Activated naive CD4-positive, alpha-beta T cell treated with anti-CD3 and anti-CD28 coated beads for 36 hours (primary cell): ENCODE measurements around the gene LGALS9. TPM values are rescaled to one million over a fixed set of nuclear protein-coding genes. Genes with fewer than 3 reads are reported as not detected.
"Not testable (repeated sequence)": the region's sequence is repeated elsewhere in the genome, so short reads cannot be mapped to it uniquely, and the experiment has no call there.

Source experiments
- CTCF ChIA-PET: fragments of 350-600 bp; sonication (Branson Sonifier 250); formaldehyde crosslinking; loops from one replicate; lab custom pipeline; 2021; ENCODE audit warnings: antibody characterized with exemption; lab: Charles Lee
- DNase-seq: peaks from one replicate; pipeline ENCODE4 v3.0.0-alpha.2; 2020
- H3K27ac Mint-ChIP-seq: one replicate; pipeline ENCODE4 v1.8.0; 2021; ENCODE audit warnings: mild to moderate bottlenecking, mixed read lengths
- H3K27me3 Mint-ChIP-seq: one replicate; pipeline ENCODE4 v1.8.0; 2021; ENCODE audit warnings: low read depth, mixed read lengths
- H3K36me3 Mint-ChIP-seq: one replicate; pipeline ENCODE4 v1.8.0; 2021; ENCODE audit warnings: low read depth, mixed read lengths
- H3K4me1 Mint-ChIP-seq: one replicate; pipeline ENCODE4 v1.8.0; 2021; ENCODE audit warnings: low read depth, mixed read lengths
- H3K4me3 Mint-ChIP-seq: one replicate; pipeline ENCODE4 v1.8.0; 2021; ENCODE audit warnings: mild to moderate bottlenecking, moderate library complexity, mixed read lengths
- H3K9me3 Mint-ChIP-seq: one replicate; pipeline ENCODE4 v1.8.0; 2021; ENCODE audit warnings: mixed read lengths
- intact Hi-C: fragments of 100-400 bp; cut with micrococcal nuclease; formaldehyde crosslinking; loops from one replicate; pipeline ENCODE4 v1.15.1; 2023
- total RNA-seq, 2 experiments: library from RNA; stranded (reverse); gene quantifications; one replicate each; pipeline ENCODE4 v1.2.3, GENCODE V29; 2021

LGALS9 gene
- total RNA-seq, 2 experiments from 2014 or later: 80.2 to 81.1 TPM

- H3K27me3 Mint-ChIP-seq: no peaks in the 10 kb centered on the region
- CTCF ChIA-PET: interaction anchor here (1.9 kb wide), 1 partner anchor 15 kb away, joined by 6 read pairs; no protein-coding TSS in a partner anchor
- DNase-seq: no peak
- no peak overlapping the region for H3K27ac Mint-ChIP-seq
- H3K4me1 Mint-ChIP-seq: no peaks in the 10 kb centered on the region
- H3K4me3 Mint-ChIP-seq: no peak overlapping the region
- intact Hi-C loops: no loop called here
- no peaks in the 10 kb centered on the region for H3K9me3 Mint-ChIP-seq
- no peaks in the 10 kb centered on the region for H3K36me3 Mint-ChIP-seq
These were observed 38.9 kb downstream of the LGALS9 start for GRCh38 chr17:27669850-27670249.

- intact Hi-C loops: no loop called here
- DNase-seq: no peak
- CTCF ChIA-PET: interaction anchor here (1.2 kb wide), 1 partner anchor 16 kb away, joined by 5 read pairs; no protein-coding TSS in a partner anchor
- no peak overlapping the region for H3K4me3 Mint-ChIP-seq
- no peak overlapping the region for H3K27ac Mint-ChIP-seq
- H3K9me3 Mint-ChIP-seq: no peaks in the 10 kb centered on the region
- no peaks in the 10 kb centered on the region for H3K4me1 Mint-ChIP-seq
- H3K36me3 Mint-ChIP-seq: no peaks in the 10 kb centered on the region
- no peaks in the 10 kb centered on the region for H3K27me3 Mint-ChIP-seq
These were observed 40.0 kb downstream of the LGALS9 start for GRCh38 chr17:27670791-27671590.

- CTCF ChIA-PET: interaction anchor here (1.2 kb wide), 1 partner anchor 17 kb away, joined by 5 read pairs; no protein-coding TSS in a partner anchor
- intact Hi-C loops: no loop called here
- H3K9me3 Mint-ChIP-seq: no peaks in the 10 kb centered on the region
- no peak overlapping the region for H3K4me3 Mint-ChIP-seq
- no peaks in the 10 kb centered on the region for H3K4me1 Mint-ChIP-seq
- H3K27ac Mint-ChIP-seq: no peak overlapping the region
- no peaks in the 10 kb centered on the region for H3K36me3 Mint-ChIP-seq
- no peak for DNase-seq
- H3K27me3 Mint-ChIP-seq: no peaks in the 10 kb centered on the region
These were observed 40.6 kb downstream of the LGALS9 start for GRCh38 chr17:27671591-27671910.

- intact Hi-C loops: not testable (repeated sequence)
These were observed 41.0 kb downstream of the LGALS9 start for GRCh38 chr17:27671977-27672480.

GRCh38 chr17:27674335-27674734 is 43.3 kb downstream of the LGALS9 start:
- Mint-ChIP-seq H3K27ac (no peak overlapping the region), H3K4me1 (no peaks in the 10 kb centered on the region), H3K4me3 (no peak overlapping the region), H3K27me3 (no peaks in the 10 kb centered on the region), H3K36me3 (no peaks in the 10 kb centered on the region), H3K9me3 (no peaks in the 10 kb centered on the region)
- no peak for DNase-seq
- CTCF ChIA-PET: no interaction called here
- intact Hi-C loops: no loop called here

More at GRCh38 chr17:27671977-27672480, 41.0 kb downstream of the LGALS9 start:
- not testable (repeated sequence) for H3K4me3 Mint-ChIP-seq, H3K27me3 Mint-ChIP-seq, DNase-seq, H3K9me3 Mint-ChIP-seq, H3K27ac Mint-ChIP-seq, H3K4me1 Mint-ChIP-seq, H3K36me3 Mint-ChIP-seq
- CTCF ChIA-PET: interaction anchor here (1.2 kb wide), 1 partner anchor 17 kb away, joined by 5 read pairs; no protein-coding TSS in a partner anchor

- CTCF ChIA-PET: no interaction called here
- intact Hi-C loops: no loop called here
- H3K27ac Mint-ChIP-seq: no peak overlapping the region
- no peak overlapping the region for H3K4me3 Mint-ChIP-seq
- DNase-seq: no peak
- H3K9me3 Mint-ChIP-seq: no peaks in the 10 kb centered on the region
- no peaks in the 10 kb centered on the region for H3K4me1 Mint-ChIP-seq
- H3K27me3 Mint-ChIP-seq: peaks cover 6% of the 10 kb centered on the region
- no peaks in the 10 kb centered on the region for H3K36me3 Mint-ChIP-seq
These were observed 46.2 kb downstream of the LGALS9 start for GRCh38 chr17:27677191-27677590.

- H3K36me3 Mint-ChIP-seq, H3K9me3 Mint-ChIP-seq, H3K4me1 Mint-ChIP-seq, intact Hi-C loops, H3K27ac Mint-ChIP-seq, H3K4me3 Mint-ChIP-seq, H3K27me3 Mint-ChIP-seq, DNase-seq: not testable (repeated sequence)
- CTCF ChIA-PET: interaction anchor here (1.6 kb wide), 1 partner anchor 71 kb away, joined by 5 read pairs; no protein-coding TSS in a partner anchor
These were observed 55.3 kb downstream of the LGALS9 start for GRCh38 chr17:27686322-27686721.

- no peak overlapping the region for H3K4me3 Mint-ChIP-seq
- no peak for DNase-seq
- H3K36me3 Mint-ChIP-seq: peaks cover 6% of the 10 kb centered on the region
- CTCF ChIA-PET: no interaction called here
- peaks cover 6% of the 10 kb centered on the region for H3K27me3 Mint-ChIP-seq
- H3K9me3 Mint-ChIP-seq: peaks cover 20% of the 10 kb centered on the region
- intact Hi-C loops: no loop called here
- H3K4me1 Mint-ChIP-seq: no peaks in the 10 kb centered on the region
- H3K27ac Mint-ChIP-seq: no peak overlapping the region
These were observed 59.9 kb downstream of the LGALS9 start for GRCh38 chr17:27690882-27691281.

GRCh38 chr17:27695254-27695814 is 64.3 kb downstream of the LGALS9 start:
- H3K27me3 Mint-ChIP-seq, H3K4me1 Mint-ChIP-seq, H3K36me3 Mint-ChIP-seq, H3K4me3 Mint-ChIP-seq, CTCF ChIA-PET, intact Hi-C loops, H3K27ac Mint-ChIP-seq, DNase-seq: not testable (repeated sequence)
- H3K9me3 Mint-ChIP-seq: peaks cover 22% of the 10 kb centered on the region

Other genes starting within 250 kb of the LGALS9 start
- gene KSR1, start 174.7 kb upstream of the LGALS9 start, total RNA-seq: 100 to 1,000 TPM; 179 to 189 TPM
- under 1 TPM; 0.05 to 0.07 TPM for gene NOS2, start 169.3 kb downstream of the LGALS9 start, total RNA-seq